Left lobe of liver (tissue), 2 donors: ENCODE measurements around the gene TGFBI. TPM values are rescaled to one million over a fixed set of nuclear protein-coding genes. Genes with fewer than 3 reads are reported as not detected.

ENCODE experiments used
- ATAC-seq: fragments of 200-7000 bp; cut with Tn5 transposase; one replicate; pipeline ENCODE4 v1.9.1; 2020; ENCODE audit warnings: mild to moderate bottlenecking, moderate library complexity
- DNase-seq: peaks from one replicate; pipeline ENCODE4 v3.0.0-alpha.2; 2020; ENCODE audit warnings: low spot score
- total RNA-seq: library from RNA; stranded (reverse); gene quantifications from one replicate; pipeline ENCODE4 v1.2.1, GENCODE V29; 2021
- donor health status: DM: no; HTN: no; CAD: no; lungs with moderate emphysema.
- donor health status: DM: no; HTN: yes; CAD: no.

TGFBI gene
- total RNA-seq, 1 donor from 2014 or later, result 49.3 TPM

DNA sequence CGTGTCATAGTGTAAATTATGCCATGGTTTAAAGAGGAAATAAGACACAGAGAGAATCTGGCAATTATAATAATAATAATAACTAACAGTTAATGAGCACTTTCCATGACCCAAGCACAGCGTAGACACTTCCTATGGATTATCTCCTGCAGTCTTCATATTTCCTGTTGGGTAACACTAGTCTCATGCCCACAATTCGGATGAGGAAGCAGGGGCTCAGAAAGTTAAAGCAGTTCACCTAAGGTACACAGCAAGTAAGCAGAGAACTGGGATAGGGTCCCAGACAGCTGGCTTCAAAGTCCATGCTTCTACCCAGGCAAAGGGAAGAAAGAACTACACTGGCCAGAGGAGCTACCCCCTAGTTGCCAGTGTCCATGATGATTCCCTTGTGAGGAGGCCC is 27.9 kb upstream of the TGFBI start:
- DNase-seq, result no peak
- peak; percentile 53 for ATAC-seq

DNA sequence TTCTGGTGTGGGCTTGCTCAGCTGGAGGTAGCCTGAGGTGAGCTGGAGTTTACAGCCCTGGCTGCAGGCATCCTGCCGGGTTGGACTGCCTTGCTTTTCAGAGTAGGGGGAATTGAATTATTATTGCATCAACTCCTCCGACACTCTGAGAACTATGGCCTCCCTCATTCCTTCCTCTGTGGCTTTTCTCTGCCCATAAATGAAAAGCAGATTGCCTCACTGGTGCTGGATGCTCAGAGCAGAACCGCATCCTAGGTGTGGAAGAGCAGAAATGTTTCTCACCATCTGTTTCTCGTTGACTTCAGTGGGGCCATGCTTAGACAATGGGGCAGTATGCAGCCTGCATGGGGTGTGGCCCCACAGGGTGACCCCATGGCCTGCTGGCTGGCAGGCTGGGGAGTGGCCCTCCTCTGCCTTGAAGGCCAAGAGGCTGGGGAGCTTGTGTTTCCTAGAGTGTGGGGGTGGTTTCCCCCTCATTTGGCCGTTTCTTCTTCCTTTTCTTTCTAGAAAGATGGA is 27.3 kb upstream of the TGFBI start:
- peak; percentile 32 for ATAC-seq
- DNase-seq, result no peak

DNA sequence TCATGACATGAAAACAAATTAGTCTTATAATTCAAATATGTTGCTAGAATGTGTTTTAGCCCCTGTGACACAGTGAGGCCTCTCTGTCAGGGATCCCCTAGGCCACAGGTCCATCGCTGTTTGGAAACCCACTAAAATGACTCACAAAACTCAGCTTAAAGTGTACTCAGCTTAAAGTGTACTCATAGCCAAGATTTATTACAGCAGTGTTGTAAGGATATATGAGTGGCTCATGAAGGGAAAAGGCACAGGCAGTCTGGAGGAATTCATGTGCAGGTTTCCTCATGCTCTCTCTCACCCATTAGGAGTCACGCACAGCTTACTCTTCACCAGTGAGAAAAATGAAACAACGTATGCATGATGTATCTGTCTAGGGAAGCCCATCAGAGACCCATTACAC is 24.4 kb upstream of the TGFBI start:
- ATAC-seq, result no peak
- DNase-seq, result no peak

DNA sequence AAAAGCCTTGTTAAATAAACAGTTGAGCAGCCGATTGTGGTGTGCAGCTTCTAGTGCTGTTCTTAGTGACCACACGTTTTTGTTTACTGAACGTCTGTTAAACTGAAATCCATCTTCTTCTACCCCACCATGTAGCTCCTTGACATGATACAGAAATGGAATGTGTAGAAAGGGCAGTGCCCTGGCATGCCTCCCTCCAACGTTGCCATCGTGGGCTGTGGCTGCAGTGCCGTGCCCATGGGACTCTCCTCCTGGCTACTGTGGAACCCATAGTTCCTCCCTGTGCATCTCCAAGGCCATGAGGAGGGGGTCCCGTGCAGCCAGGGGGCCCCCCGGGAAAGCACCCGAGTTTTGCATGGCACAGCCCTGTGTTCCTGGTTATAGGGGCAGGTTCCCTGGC is 23.3 kb upstream of the TGFBI start:
- DNase-seq (no peak), ATAC-seq (no peak)

DNA sequence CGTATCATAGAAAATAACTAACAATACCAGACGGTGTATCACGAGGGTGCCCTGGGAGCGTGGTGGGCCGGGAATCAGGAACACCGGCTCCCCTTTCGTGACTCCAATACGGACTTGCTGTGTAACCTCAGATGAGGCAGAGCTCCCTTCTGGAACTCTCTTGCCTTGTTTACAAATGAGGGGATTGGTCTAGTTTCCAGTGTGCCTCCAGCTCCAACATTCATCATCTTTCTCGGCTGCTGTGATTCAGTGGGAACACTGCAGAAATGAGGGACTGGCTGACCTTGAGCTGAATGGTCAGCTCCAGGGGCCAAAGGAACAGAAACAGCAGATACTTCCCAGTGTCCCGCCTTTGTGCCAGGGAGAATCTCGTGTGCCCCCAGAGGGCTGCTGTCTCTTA is 22.6 kb upstream of the TGFBI start:
- DNase-seq, result no peak
- ATAC-seq, result no peak

DNA sequence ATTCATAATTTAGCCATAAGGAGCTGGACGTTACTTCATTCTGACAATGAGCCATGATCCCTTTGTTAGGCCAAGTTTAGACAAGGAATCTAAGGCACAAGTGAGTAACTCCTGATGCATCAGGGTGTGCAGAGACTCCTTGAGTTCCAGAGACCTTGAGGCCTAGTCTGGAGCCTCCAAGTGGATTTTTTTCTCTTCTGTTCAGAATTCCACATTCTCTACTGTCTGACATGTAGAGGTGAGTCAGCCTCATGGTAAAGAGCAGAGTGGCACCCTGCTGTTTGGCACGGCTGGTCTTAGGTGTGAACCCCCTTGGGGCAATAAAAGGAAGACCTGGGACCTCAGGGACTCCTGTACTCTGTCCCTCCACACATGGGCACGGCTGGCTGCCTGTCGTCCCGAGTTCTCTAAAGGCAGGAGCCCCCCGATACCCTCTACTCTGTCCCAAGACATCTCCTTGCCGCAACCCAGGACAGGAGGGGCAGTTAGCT is 22.0 kb upstream of the TGFBI start:
- ATAC-seq (no peak), DNase-seq (no peak)

DNA sequence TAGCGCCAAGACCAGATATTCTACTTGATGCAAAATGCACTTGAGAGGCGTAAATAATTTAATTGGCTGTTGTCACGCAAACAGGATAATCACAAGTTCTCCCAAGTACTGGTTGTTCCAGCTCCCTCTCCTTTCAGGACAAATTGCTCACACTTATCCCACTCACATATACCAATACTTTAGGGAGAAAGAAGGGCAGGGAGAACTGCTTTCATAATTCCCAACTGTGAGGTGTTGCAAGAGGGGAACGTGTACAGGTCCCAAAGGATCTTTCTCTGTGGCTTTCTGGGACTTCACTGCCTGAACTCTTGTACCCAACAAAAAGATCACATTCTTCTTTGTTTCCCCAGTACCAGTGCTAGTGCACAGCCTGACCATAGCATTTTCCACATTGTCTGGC is 21.5 kb upstream of the TGFBI start:
- DNase-seq (no peak), ATAC-seq (peak; percentile 64)

DNA sequence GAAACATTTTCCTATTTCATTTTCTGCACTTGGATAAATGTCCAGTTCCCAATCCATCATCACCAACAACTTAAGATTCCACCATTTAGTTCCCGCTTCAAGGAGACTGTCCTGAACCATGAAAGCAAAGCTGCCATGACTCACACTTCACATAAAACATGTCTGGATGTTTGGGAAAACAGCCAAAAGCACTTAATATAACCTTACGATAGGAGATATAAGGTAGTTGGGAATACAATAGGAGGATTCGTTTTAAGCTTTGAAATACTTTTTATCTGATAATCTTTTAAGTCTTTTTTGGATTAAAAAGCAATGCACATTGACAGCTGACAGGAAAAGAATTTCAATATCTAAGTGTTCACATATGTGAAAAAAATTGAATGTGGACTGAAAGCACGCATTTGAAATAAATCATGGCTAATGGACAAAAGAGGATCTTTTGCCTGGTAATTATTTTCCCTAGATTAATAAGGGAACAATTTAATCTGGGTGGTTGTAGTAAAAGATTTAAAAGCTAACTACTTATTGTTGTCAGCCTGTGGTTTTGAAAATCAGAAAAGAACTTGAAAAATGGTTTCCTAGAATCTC is 17.3 kb upstream of the TGFBI start:
- no peak for DNase-seq
- no peak for ATAC-seq

DNA sequence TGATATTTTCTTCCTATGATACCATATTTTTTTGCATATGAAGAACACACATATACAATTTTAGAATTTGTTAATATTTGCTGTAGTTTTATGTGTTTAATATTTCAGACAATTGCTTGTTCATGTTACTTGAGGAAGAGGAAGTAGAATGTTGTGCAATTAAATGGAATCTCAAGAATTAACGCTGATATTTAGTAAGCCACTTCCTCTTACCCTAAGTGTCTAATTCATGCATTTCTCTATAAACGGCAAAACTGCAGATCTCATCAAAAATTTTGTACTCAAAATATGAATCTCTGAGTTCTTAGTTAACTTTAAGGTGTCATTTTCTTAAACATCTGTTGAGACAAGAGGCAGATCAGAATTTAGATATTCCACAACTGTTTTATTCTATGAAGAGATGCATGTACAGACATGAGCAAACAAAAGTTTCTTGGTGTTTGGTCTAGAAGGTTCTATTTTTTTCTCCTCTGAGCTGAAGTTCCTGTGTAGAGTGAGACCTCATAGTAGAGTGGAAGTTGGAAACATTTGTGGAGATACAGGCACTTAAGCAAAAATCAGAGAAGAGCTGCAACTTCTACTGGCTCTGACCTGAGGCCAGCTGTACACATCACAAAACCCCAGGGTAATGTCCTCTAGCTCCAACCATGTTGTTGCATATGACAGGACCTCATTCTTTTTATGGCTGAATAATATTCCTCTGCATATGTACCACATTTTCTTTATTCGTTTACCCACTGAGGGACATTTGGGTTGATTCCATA is 16.6 kb upstream of the TGFBI start:
- no peak for DNase-seq
- ATAC-seq, result peak; percentile 36

DNA sequence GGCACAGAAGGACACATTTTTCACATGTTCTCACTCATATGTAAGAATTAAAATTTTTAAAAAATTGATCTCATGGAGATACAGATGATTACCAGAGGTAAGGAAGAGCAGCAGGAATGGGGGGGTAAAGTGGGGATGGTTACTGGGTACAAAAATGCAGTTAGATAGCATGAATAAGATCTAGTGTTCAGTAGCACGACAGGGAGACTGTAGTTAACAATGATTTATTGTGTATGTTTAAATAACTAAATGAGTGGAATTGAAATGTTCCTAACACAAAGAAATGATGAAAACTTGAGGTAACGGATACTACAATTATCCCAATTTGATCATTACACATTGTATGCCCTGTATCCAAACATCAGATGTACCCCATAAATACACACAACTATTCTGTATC is 15.2 kb upstream of the TGFBI start:
- DNase-seq (no peak), ATAC-seq (no peak)

DNA sequence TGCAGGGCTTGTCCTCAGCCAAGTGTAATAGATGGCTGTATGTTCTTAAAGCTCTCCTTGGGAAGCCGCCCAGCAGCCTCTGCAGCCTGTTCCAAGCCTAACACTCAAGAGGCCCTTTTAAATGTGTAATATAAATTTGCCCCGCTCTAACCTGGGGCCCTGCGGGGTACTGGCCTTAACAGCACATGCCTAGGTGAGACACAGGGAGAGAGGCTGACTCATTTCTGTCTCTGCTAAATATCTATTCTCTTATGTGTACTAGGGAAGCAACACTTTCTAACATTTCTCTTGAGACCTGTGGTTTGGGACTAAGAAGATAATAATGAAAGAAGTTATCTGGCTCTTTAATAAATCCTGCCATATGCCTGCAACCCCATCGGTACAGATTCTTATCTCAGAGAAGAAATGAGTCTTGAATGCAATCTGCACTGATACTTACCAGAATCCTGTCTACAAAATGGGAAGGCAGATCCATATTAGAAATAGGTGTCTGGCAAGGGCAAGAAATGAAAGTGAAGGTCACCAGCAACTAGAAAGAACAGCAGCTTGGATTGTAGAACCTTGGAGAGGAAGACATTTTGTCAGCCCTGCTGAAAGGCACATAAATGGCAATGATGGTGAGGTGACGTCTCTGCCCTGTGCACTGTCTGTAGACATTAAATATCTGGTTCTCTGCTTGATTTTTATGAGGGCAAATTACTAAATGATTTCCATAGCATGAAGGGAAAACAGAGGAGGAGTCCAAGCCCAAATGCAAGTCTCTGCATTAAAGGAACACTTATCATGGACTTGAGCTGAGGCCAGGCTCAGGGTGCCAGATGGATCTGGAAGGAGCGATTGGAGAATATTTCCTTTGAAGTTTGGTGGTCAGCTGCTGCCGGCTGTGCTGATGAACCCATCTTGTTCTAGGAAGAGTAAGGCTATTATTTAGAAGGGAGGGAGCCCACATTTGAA is 14.5 kb upstream of the TGFBI start:
- no peak for DNase-seq
- no peak for ATAC-seq

DNA sequence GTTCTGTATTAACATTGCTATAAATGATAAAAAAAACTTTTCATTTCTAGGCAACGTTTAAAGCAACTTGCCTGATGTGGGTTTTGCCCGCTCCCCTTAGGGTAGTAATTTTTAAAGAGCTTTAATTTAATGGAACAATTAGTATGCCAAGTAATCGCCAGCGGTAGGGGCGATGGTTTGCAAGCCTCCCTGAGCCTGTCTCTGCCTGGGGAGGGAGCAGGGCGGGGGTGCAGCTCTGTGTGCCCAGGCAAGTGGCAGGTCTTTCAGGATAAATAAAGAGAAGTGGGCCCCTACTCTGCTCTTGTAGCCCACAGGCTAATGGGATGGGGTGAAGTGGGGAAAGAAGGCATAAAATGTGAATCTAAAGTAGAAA is 13.8 kb upstream of the TGFBI start:
- no peak for ATAC-seq

DNA sequence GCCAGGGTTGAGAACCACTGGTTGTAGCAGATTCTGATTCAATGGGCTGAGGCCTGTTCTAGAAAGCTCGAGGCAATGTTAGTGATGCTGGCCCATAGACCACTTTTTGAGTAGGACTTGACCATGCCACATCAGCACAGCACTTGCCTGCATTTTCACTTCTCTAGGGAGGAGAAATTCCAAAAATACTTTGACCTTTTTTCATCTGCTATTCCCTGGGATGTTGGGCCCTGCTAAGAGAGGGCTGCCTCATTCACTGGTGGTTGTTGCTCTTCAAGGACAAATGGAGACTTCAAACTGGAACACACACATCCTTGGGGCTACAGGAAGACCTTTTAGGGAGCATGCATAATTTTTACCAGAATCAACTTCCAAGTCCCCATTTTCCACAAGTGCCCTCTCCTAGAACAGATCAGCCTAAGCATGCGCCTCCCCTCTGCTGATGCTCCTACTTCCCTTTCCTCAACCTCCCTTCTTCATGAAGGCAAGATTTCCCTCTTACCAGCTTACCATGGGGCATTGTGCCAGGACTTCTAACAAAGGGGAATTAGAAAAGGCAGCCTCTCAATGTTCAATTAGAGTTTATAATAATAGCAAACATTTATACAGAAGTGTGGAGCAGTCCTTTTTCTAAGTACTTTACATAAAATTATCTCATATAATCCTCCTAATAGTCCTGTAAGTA is 12.7 kb upstream of the TGFBI start:
- ATAC-seq (no peak), DNase-seq (no peak)

More for the DNA sequence above, 13.8 kb upstream of the TGFBI start:
- no peak for DNase-seq

DNA sequence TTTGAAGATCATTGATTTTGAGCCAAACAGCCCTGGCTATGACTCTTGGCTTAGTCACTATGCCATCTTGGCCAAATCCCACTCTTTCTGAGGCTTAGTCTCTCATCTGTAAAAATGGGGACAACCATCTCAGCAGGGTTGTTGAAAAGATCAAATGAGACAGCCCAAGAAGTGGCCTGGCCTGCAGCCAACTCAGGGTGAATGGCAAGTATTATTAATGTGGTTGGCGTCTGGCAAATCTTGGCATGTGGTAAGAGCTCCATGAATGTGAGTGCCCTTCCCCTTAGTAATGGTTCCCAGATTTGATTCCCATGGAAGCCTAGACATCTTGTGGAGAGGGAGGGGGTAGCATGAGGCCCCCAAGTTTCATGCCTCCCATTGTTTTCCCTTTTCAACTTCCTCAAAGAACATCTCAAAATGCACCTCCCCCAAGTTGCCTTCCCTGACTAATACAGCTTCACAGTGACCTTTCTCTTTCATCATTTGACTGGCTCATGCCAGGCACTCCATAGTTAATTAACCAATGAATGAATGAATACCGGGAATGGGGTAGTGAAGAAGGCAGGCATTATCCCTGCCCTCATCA is 11.8 kb upstream of the TGFBI start:
- no peak for ATAC-seq
- DNase-seq, result no peak

DNA sequence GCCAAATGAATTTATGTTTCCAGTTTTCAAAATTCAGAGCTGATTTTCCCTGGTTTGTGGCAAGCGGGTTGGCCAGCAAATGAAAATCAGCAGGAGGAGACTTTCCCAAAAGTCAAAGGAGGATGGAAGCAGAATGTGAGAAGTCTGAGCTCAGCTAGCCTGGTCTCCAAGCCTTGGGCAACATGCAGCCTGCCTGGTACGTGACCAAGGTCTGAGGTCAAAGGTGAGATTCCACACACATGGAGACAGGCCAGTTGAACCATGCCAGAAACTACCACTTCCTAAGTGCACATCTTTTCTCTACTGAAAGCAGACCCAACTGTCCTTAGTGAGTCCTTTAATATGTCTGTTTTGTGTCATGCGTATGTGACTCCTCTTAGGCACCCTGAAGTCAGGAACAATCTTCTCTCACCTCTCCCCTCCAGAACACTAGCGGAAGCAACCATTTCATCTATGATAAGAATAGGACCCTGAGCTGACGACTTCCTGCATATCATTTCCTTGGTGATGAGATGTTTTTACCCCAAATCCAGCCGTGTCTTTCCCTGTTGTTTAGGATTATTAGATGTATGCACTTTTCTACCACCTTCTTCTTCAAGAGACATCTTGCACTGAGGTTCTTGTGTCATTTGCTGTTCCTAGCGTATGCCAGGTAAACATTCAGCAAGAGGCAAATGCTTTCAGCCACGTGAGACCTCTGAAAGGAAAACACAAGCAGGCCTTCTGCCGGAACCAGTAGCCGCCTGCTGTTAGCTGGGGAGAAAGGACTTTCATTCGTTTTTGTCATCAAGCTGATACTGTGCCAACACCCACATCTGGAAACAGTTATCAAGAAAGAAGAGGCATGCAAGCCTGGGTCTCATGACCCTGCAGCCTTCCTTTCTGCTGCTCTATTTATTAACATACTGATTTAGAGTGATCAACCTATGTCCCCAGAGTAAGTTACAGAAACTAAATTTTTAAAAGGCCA is 9.7 kb upstream of the TGFBI start:
- ATAC-seq, result peak; percentile 90
- DNase-seq, result peak; percentile 90

DNA sequence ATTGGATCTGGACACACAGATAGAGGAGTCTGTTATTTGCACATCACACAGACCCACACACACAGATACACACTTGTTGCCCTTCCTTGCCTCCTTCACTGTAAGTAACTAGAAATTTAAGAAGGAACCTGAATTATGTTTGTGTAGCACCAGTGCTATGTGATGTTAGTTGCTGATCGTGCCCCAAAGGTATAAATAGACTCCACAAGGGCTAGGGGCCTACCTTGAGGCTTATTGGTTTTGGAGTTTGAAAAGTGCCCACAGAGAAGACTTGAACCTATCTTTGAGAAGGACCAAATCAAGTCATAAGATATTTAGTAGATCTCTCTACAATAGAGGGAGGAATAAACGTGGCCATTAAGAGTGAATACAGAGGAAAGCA is 8.8 kb upstream of the TGFBI start:
- no peak for DNase-seq
- no peak for ATAC-seq

DNA sequence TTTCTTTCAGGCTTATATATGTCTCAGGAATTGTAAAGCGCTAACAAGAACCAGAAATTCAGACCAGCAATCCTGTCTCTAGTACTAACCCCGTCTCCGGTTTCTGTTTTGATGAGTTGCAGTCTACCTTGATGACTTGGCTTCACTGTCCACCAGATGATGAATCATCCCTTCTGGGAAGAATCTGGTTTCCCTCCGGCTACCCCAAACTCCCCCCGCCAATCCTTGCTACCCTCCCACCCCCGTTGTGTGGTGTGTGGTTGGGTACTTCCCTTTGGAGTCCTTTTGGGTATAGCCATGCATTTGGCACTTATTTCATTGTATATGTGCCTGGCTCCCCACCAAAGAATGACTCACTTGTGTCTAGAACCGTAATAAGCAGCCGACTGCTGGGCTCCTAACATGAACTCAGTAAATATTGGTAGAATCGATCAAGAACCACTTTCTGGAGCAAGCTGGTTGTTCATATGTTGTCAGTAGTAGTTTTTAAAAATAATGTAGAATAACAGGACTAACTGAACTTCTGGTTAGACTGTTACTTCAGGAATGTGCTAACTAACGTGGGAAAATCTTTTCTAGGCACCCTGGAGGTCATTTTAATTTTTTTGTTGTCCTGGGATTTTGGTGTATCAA is 8.3 kb upstream of the TGFBI start:
- DNase-seq (no peak), ATAC-seq (peak; percentile 29)

DNA sequence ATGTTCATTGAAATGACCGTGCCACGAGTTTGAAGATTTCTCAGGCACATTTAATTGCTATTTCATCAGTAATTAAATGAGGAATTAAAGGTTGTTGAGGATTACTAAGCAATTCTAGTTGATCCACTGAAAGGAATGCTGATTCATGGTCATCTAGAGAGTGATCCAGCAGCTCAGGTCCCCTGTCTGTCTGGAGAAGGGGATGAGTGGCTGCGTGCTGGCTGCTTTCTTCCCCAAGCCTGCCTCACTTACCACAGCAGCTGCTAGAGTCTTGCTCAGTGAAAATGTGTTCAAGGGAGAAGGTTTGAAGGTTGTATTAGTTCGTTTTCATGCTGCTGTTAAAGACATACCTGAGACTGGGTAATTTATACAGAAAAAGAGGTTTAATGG is 7.8 kb upstream of the TGFBI start:
- ATAC-seq, result no peak
- no peak for DNase-seq

DNA sequence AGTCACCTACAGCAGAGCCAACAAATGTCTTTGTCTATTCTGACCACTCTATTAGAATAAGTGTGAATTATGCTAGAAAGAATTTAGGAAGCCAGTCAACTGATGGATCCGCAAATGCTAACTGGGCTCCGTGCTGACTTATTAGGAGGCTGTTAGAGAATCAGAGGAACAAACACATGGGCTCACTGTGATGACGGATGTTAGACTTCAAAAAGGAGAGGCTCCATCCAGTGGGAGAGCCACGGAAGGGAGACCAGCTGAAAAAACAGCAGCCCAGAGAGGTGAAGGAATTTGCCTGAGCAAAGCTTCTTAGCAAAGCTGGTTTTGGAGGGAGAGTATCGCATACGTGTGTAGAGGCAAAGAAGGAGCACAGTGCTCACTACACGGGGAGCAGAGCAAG is 5.8 kb upstream of the TGFBI start:
- ATAC-seq, result no peak
- no peak for DNase-seq
